HTERT RPE-1 (cell line): ENCODE data around the gene ZFC3H1.

Experiments used
- in situ Hi-C: fragments of 300-500 bp; cut with MboI; formaldehyde crosslinking; loops from 4 replicates; pipeline ENCODE4 v1.14.3; 2020; ENCODE audit warnings: low sequenced_read_pairs

Gene ZFC3H1

GRCh38 chr12:71682466-71682865 is 18.8 kb upstream of the ZFC3H1 start:
- in situ Hi-C loops = no loop called here

- in situ Hi-C loops = no loop called here
These were observed 8.2 kb upstream of the ZFC3H1 start for GRCh38 chr12:71671816-71672215.

- in situ Hi-C loops = no loop called here
These were observed 7.7 kb upstream of the ZFC3H1 start for GRCh38 chr12:71671311-71671710.

- in situ Hi-C loops = no loop called here
These were observed 2.6 kb upstream of the ZFC3H1 start for GRCh38 chr12:71666259-71666658.

GRCh38 chr12:71665090-71665463 is 1.4 kb upstream of the ZFC3H1 start:
- in situ Hi-C loops = no loop called here

GRCh38 chr12:71664411-71665089 is 902 bp upstream of the ZFC3H1 start:
- in situ Hi-C loops = no loop called here

- in situ Hi-C loops = no loop called here
These were observed 643 bp downstream of the ZFC3H1 start for GRCh38 chr12:71662849-71663560.

- in situ Hi-C loops = no loop called here
These were observed 1.6 kb downstream of the ZFC3H1 start for GRCh38 chr12:71661977-71662530.

GRCh38 chr12:71656740-71657139 is 6.9 kb downstream of the ZFC3H1 start:
- in situ Hi-C loops = no loop called here

- in situ Hi-C loops = no loop called here
These were observed 7.7 kb downstream of the ZFC3H1 start for GRCh38 chr12:71655907-71656306.

GRCh38 chr12:71655495-71655894 is 8.2 kb downstream of the ZFC3H1 start:
- in situ Hi-C loops = no loop called here

GRCh38 chr12:71654200-71654599 is 9.4 kb downstream of the ZFC3H1 start:
- in situ Hi-C loops = no loop called here

- in situ Hi-C loops = no loop called here
These were observed 10.5 kb downstream of the ZFC3H1 start for GRCh38 chr12:71653137-71653536.

- in situ Hi-C loops = no loop called here
These were observed 11.0 kb downstream of the ZFC3H1 start for GRCh38 chr12:71652656-71653055.

- in situ Hi-C loops = no loop called here
These were observed 14.2 kb downstream of the ZFC3H1 start for GRCh38 chr12:71649401-71649800.

GRCh38 chr12:71648537-71648936 is 15.1 kb downstream of the ZFC3H1 start:
- in situ Hi-C loops = no loop called here

GRCh38 chr12:71646512-71646911 is 17.1 kb downstream of the ZFC3H1 start:
- in situ Hi-C loops = no loop called here

GRCh38 chr12:71645268-71645667 is 18.4 kb downstream of the ZFC3H1 start:
- in situ Hi-C loops = no loop called here

GRCh38 chr12:71642264-71642663 is 21.4 kb downstream of the ZFC3H1 start:
- in situ Hi-C loops = no loop called here

GRCh38 chr12:71641390-71641789 is 22.3 kb downstream of the ZFC3H1 start:
- in situ Hi-C loops = no loop called here

- in situ Hi-C loops = no loop called here
These were observed 23.3 kb downstream of the ZFC3H1 start for GRCh38 chr12:71640316-71640715.

- in situ Hi-C loops = no loop called here
These were observed 24.3 kb downstream of the ZFC3H1 start for GRCh38 chr12:71639341-71639760.
